ENCODE results near the gene IPO11.
"Not testable (repeated sequence)": the region's sequence is repeated elsewhere in the genome, so short reads cannot be mapped to it uniquely, and the experiment has no call there.

Gene IPO11

GRCh38 chr5:62504129-62504528 is 91.6 kb downstream of the IPO11 start:
- no peak for TF ChIP-seq CTCF (IDR thresholded peaks at IDR 0.05; ENCODE audit: insufficient read depth, low read depth, low read length, missing control alignments)
- no peak for DNase-seq (ENCODE audit: low read depth)
- no peak overlapping the region for H3K4me3 ChIP-seq (ENCODE audit: low read length)

GRCh38 chr5:62506659-62507460 is 94.3 kb downstream of the IPO11 start:
- peak; percentile 6 for DNase-seq (ENCODE audit: low read depth)
- TF ChIP-seq CTCF (IDR thresholded peaks at IDR 0.05; ENCODE audit: insufficient read depth, low read depth, low read length, missing control alignments): no peak
- H3K4me3 ChIP-seq (ENCODE audit: low read length): no peak overlapping the region

GRCh38 chr5:62508760-62509159 is 96.2 kb downstream of the IPO11 start:
- not testable (repeated sequence) for DNase-seq (ENCODE audit: low read depth); H3K4me3 ChIP-seq (ENCODE audit: low read length)

GRCh38 chr5:62509806-62510205 is 97.2 kb downstream of the IPO11 start:
- DNase-seq (ENCODE audit: low read depth): no peak
- TF ChIP-seq CTCF (IDR thresholded peaks at IDR 0.05; ENCODE audit: insufficient read depth, low read depth, low read length, missing control alignments): no peak
- H3K4me3 ChIP-seq (ENCODE audit: low read length): no peak overlapping the region

GRCh38 chr5:62513085-62513484 is 100.5 kb downstream of the IPO11 start:
- not testable (repeated sequence) for DNase-seq (ENCODE audit: low read depth); H3K4me3 ChIP-seq (ENCODE audit: low read length)

- H3K4me3 ChIP-seq (ENCODE audit: low read length): no peak overlapping the region
- TF ChIP-seq CTCF (IDR thresholded peaks at IDR 0.05; ENCODE audit: insufficient read depth, low read depth, low read length, missing control alignments): no peak
- DNase-seq (ENCODE audit: low read depth): no peak
Observed at GRCh38 chr5:62514510-62515119, 102.1 kb downstream of the IPO11 start.

GRCh38 chr5:62520812-62521211 is 108.2 kb downstream of the IPO11 start:
- not testable (repeated sequence) for DNase-seq (ENCODE audit: low read depth)

GRCh38 chr5:62521319-62521718 is 108.8 kb downstream of the IPO11 start:
- DNase-seq (ENCODE audit: low read depth): no peak

More at GRCh38 chr5:62520812-62521211, 108.2 kb downstream of the IPO11 start:
- H3K4me3 ChIP-seq (ENCODE audit: low read length): not testable (repeated sequence)

More at GRCh38 chr5:62521319-62521718, 108.8 kb downstream of the IPO11 start:
- no peak for TF ChIP-seq CTCF (IDR thresholded peaks at IDR 0.05; ENCODE audit: insufficient read depth, low read depth, low read length, missing control alignments)
- no peak overlapping the region for H3K4me3 ChIP-seq (ENCODE audit: low read length)

All from epithelial cell of esophagus (primary cell).